GM19328 (cell line): ENCODE data around the gene LYPD5.
"Not testable (repeated sequence)": the region's sequence is repeated elsewhere in the genome, so short reads cannot be mapped to it uniquely, and the experiment has no call there.

Experiments used
- ATAC-seq: cut with Tn5 transposase; IDR thresholded peaks from one replicate; pipeline ENCODE4 v1.9.1; 2021; ENCODE audit warnings: mild to moderate bottlenecking, moderate library complexity; ENCODE audit not compliant: unreplicated experiment

Gene LYPD5

DNA sequence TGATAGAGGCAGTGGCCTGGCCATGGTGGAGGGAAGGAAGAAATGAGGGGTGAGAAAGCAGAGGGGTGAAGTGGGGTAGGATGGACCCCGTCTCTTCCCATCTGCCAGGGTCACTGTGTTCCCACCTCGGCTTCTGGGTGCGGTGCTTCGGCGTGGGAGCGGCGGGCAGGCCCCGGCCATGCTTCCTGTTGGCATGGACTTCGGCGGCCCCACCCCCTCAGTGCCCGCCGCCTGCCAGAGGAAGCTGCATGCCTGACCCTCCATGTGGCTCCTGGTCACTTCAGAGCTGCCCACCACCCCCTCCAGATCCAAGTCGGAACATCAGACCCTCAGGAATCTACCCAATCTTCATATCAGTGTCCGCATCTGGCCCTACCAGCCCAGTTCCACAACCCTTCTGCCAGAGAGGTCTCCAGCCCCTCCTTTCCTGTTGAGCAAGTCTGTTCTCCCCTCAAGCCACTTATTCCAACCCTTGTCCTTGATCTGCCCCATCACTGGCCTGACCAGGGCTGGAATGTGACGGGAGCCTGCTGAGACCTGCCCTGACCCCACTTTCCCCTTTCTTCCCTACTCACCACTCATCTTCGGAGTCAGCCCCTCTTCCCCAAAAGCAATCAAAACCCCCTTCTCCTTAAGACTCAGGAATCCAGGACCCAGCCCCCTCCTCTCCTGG, 23.0 kb downstream of the LYPD5 start:
- no peak for ATAC-seq

GRCh38 chr19:43778651-43779050, 23.6 kb downstream of the LYPD5 start:
- ATAC-seq: no peak

DNA sequence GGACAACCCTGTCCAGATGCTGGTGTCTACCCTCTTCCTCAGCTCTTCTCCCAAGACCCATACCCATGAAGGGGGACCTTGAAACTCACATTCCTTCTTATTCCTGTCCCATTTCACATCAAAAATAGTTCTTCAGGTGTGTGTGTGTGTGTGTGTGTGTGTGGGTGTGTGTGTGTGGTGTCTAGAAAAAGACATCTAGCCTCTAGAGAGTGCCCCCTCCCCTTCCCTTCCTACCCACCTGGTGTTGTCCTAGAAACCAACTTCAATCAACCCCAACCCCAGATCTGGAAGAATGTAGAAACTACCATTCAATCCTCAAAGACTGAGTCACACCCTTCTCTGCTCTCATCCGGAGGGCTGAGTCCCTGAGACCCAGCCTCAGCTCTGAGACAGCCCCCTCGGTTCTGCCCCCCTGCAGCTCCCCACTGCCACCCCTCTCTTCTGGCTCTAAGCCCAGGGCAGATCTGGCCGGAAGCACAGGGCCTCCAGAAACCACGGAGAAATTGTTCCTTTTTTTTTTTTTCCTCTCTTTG, 25.0 kb downstream of the LYPD5 start:
- ATAC-seq: no peak

DNA sequence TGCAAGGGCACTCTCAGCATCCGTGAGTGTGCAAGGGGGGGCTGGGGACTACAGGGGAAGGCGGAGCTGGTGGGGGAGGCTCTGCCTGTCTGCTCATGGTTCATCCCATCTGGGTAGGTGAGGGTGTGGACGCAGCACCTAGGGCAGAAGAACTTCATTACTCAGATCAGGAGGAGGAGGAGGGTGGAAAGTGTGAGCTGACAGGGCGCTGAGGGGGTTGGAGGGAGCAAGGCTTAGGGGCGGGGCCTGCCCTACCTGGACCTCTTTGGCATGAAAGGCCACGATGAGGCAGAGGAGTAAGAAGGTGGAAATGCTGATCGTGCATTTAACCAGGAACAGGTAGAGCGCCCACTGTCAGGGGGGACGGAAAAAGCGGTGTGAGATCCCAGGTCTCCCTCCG, 26.0 kb downstream of the LYPD5 start:
- ATAC-seq: no peak

DNA sequence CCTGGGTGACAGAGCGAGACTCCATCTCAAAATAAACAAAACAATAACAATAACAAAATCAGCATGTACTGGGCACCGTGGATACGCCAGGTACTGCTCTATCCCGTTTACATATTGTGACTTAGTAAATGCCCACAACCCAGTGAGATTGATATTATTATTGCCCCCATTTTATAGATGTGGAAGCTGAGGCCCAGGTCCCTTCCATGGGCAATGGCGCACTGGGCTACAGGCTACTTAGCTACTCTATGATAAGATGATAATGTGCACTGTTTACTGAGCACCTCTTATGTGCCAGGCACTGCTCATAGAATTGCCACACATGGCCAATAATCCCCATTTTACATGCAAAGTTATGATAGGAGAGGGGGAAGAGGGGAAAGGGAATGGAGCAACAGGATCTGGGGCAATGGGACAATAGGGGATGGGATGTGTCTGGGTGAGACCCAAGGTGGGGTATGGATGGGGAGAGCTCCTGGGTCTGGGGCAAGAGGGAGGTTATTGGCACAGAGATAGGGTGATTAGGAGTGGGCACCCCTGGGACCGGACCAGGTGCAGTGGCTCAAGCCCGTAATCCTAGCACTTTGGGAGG, 26.9 kb downstream of the LYPD5 start:
- ATAC-seq: no peak

- not testable (repeated sequence) for ATAC-seq
Observed at GRCh38 chr19:43774940-43775258, 27.3 kb downstream of the LYPD5 start.

- no peak for ATAC-seq
Observed at GRCh38 chr19:43774103-43774939, 27.9 kb downstream of the LYPD5 start.

DNA sequence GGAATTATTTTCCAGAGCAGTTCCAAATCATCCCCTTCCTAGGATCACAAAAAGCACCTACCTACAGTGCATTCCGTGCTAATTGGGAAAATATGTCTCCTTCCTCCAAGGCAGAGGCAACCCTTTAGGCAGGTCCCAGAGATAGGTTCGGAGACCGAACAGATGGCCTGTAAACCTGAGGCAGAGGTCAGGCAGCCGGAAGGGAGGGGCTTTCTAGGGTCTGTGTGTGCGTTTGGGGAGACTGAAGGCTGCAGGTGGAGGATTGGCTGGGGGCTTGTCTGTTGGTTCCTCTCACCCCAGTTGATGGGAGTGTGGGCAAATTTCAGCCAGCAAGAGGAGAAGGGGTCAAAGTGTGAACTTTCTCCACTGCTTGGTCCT, 28.5 kb downstream of the LYPD5 start:
- ATAC-seq: no peak

GRCh38 chr19:43769256-43769655, 33.0 kb downstream of the LYPD5 start:
- no peak for ATAC-seq

DNA sequence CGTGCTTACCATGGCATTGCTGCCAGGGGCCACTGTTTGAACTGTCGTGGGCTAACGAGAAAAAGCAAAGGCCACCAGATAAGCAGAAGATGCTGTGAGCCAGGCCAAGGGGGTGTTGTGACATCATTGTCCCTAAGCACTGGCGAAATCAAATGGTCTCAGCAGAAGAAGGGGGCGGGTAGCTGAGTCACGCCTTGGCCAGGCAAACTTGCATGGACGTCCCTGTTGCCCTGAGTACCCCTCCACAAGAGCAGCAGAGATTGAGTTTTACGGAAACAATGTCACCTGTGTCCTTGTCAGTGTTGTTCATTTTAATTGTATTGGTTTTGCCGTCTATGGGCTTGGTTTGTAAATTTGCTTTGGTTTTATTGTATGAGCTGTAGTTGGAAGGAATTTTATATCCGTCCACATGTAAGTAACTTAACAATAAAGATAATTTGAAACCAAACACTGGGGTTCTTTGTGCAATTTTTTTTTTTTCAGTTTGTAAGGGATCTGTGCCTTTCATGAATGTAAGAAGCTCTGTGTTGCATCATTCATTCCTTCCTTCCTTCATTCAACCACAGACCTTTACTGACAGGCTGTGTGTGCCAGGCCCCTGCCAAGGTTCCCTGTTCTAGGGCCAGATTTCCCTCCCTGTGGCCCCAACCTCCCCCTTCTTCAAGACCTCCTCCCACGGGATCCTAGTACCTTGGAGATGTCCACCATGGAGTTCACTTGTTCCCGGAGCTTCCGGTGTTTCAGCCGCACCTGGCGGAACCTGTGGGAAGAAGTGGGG, 33.8 kb downstream of the LYPD5 start:
- no peak for ATAC-seq

DNA sequence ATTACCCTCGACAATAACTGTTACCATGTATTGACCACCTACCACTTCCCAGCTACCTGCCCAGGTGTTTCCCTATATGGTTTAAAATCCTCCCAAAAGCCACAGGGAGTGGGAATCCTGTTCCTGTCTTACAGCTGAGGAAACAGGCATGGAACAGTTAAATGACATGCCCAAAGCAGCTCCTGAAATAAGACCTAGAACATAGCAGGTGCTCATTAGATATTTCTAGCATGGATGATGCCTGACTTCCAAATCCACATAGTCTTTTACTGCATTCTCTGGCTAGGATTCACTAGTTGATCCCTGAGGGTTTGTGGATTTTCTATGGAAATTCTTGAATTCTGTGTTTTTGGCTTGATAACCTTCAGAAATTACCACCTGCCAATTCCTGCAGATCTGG, 34.4 kb downstream of the LYPD5 start:
- no peak for ATAC-seq

DNA sequence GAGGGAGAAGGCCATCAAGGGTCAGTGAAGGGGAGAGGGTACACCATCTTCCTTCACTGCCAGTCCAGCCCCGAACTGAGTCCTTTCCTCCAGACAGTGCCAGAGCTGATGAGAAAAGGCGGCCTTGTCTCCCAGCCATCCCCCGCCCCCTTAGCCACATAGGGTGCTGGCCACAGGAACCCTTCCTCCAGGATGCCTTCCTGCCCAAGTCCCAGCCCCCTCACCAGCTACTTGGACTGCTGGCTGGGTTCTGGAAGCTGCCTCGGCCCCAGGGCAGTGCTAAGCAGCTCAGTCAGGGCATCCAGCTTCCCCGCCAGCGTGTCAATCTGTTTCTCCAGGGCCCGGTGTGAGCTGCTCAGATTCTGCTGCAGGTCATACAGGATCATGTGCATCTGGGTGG, 34.9 kb downstream of the LYPD5 start:
- no peak for ATAC-seq

DNA sequence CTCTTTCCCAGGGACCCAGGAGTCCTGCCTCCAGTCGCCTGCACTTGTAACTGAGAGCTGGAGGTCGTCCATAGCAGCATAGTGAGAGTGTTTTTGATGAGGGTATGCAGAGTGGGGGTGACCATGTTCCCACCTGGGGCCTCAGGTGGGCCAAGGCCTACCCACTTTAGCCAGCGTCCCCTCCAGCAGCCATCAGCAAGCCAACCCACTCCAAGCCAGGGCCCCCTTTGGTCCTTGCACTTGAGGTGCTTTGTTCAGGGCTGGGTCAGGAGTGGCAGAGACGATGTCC, 35.5 kb downstream of the LYPD5 start:
- no peak for ATAC-seq

DNA sequence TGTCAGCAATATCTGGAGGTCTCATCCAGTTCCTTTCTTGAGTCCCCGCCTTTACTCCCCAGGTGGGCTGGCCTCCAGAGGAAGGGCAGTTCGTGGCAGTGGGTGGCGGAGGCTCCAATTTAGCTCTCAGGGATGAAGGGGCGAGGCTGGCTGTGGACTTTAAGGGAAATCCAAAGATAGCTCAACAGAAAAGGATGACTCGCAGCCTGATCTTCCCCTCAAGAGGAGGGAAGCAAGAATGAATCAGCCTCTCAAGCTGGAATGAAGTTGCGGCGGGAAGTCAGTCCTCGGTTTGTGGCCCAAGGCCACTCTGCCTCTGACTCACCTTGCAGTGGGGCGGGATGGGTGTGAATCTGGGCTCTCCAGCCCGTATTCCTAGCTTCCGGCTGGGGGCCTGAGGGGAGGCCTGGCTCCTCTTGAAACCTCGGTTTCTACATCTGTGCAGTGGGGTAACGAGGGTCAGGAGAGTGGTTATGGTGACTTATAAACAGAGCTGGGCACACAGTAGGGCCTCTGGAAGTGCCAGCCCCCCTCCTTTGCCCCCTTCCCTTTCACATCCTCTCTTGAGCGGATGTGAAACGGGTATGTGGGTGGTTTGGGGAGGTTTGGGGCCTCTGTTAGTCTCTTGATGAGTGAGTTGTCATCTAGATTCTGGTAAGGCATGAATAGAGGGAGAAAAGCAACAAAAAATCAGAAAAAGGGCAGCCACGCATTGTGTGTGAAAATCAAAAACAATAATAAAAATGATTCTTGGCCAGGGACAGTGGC, 37.0 kb downstream of the LYPD5 start:
- ATAC-seq: peak; percentile 61

GRCh38 chr19:43764684-43765083, 37.6 kb downstream of the LYPD5 start:
- ATAC-seq: not testable (repeated sequence)

DNA sequence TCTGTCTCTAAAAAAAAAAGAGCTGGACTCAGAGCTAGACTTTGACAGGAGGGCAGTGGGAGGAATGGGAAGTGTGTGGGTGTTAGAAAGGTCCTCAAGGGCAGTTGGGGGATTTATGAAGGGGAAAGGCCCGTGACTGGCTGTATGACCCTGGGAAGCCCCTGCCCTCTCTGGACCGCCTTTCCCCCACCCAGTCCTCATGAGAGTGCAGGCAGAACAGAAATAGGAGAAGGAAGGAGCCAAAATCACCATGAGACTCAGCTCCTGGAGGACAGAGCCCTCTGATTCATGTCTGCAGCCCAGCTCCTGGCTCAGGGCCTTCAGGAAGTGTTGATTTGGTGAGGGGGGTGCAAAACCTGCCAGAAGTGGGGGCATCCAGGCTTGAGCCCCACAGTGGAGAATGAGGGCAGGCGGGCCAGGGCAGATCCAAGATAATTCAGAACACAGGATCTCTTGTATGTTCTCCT, 38.7 kb downstream of the LYPD5 start:
- ATAC-seq: no peak

DNA sequence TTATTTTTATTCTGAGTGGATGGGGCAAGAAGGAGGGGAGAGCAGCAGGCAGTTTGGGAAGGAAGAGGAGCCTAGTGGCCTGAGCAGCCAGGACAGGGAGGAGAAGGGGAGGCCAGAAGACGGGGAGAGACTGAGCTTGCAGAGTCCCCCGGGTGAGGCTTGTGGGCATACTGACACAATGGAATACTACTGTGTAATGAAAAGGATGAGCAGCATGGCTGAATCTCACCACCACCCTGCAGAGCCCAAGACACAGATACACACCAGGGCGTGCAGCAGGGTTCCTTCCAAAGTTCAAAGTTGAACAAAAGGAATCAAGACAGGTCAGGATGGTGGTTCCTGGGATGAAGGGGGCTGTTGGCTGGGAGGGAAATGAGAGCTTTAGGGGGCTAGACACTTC, 39.4 kb downstream of the LYPD5 start:
- ATAC-seq: no peak

GRCh38 chr19:43760941-43761340, 41.3 kb downstream of the LYPD5 start:
- ATAC-seq: no peak

- ATAC-seq: no peak
Observed at GRCh38 chr19:43759515-43759914, 42.7 kb downstream of the LYPD5 start.

DNA sequence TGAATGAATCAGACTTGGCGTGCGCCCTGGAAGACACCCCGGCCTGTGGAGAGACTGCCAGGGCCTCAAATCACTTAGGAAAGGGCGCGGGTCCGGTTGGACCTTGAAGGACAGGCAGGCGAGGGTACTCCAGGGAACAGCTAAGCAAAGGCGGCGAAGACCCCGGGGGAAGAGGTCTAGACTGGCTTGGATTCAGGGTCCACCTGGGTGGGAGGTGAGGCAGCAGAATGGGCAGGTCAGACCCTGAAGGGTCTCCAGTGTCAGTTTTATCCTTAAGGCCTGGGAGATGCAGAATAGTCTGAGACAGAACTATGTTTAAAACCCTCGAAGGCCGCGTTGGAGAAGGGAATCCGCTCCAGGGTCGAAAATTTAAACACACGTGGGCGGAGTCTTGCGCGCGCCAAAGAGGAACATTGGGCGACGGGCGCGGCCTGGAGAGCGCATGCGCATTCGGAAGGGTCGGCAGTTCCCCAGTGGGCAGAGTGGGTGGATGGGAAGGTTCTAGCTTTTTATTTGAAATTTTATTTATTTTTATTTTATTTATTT, 46.9 kb downstream of the LYPD5 start:
- no peak for ATAC-seq
